Activated naive CD8-positive, alpha-beta T cell treated with anti-CD3 and anti-CD28 coated beads, Interleukin-2, amount 50 U/mL, for 16 hours (primary cell): Measurements from ENCODE around the gene PLXNA2.

Experiments
- DNase-seq: peaks from one replicate; pipeline ENCODE4 v3.0.0-alpha.2; 2020; ENCODE audit warnings: low read depth, low spot score

The PLXNA2 gene

GRCh38 chr1:208179263-208179816 lies 64.8 kb downstream of the PLXNA2 start:
- no peak for DNase-seq

GRCh38 chr1:208178091-208178529 lies 66.1 kb downstream of the PLXNA2 start:
- DNase-seq: no peak

DNA sequence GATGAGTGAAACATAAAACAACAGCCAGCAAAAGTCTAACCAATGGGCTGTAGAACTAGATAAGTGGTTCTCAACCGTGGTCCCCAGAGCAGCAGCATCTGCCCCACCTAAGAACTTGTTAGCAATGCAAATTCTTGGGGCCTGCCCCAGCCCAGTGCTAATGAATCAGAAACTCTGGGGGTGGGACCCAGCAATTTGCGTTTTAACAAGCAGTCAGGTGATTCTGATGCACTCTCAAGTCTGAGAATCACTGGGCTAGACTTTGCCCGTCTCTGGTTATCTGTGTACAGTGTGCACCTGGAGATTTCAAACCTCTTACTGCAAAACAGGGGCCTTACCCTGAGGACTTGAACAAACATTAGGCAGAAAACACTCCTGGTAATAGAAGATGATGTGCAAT lies 66.5 kb downstream of the PLXNA2 start:
- DNase-seq: no peak

GRCh38 chr1:208176649-208177048 lies 67.5 kb downstream of the PLXNA2 start:
- no peak for DNase-seq

- no peak for DNase-seq
Measured at GRCh38 chr1:208175508-208175895, 68.7 kb downstream of the PLXNA2 start.

GRCh38 chr1:208174731-208175507 lies 69.3 kb downstream of the PLXNA2 start:
- no peak for DNase-seq

DNA sequence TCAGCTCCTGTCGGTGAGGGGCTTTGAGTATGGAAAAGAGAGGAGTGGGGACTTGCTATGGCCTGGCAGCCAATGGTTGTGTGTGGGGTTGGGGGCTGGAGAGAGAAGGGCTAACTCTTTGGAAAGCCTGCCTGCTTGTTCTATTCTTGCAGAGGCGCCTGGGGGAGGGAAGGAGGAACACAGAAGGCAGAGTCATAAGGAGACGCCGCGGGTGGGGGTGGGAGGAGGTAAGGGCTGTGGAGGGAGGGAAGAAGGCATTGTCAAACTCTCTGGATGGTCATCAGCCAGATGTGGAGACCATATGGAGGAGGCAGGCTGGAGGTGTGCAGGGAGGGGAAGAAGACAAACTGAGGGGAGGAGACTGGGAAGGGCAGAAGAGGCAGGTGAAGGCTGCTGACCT lies 70.0 kb downstream of the PLXNA2 start:
- no peak for DNase-seq

DNA sequence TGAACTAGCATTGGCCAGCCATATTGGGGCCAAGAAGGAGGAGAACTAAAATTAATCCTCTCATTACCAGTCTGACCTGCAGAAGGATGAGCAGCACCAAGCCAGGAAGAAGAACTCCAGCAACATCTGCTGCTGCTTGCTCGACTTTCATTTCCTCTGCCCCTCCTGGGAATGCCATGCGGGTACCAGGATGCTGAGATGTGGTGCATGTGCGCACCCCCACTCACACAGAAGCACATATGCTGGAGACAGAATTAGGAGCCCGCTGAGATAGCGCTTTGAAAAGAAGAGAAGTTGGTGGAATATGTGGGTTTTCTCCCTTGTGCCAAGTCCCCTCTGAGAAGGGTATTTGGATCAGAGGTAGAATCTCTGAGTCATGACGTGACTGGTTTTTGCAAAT lies 70.4 kb downstream of the PLXNA2 start:
- no peak for DNase-seq

- DNase-seq: no peak
Measured at GRCh38 chr1:208172423-208173145, 71.6 kb downstream of the PLXNA2 start.

GRCh38 chr1:208171616-208172422 lies 72.4 kb downstream of the PLXNA2 start:
- DNase-seq: no peak

GRCh38 chr1:208170252-208170651 lies 73.9 kb downstream of the PLXNA2 start:
- no peak for DNase-seq

DNA sequence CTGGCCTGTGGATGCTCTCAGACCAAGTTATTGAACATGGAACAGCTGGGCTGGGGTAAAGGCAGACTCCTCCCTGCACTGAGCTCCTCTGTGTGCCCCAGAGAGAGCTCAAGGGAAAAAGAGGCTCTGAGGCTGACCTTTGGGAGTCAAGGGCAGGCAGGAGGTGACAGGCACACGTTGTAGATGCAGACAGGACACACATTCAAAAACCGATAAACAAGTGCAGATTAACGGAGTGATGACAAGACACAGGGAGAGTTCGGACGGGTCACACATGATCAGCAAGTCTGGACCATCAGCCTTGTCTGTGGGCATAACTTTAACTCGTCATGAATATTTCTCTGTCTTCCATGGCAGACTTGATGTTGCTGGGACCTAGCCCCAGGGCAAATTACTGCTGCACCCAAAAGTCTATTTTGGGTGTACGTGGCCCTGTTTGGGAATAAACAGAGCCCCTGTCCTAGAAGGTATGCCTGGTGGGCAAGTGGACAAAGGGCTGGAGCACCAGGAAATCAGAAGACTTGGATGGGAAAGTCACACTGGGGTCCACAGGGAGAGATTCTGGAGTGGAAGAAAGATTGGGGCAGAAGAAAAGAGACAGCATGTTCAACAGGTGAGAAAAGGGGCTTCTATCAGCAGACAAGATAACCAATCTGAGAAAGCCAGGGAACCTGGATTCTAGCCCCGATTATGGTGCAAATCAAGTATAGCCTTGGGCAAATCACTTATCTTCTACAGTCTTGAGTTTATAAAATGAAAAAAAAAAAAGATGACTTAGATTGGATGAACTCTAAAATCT lies 74.9 kb downstream of the PLXNA2 start:
- DNase-seq: no peak

DNA sequence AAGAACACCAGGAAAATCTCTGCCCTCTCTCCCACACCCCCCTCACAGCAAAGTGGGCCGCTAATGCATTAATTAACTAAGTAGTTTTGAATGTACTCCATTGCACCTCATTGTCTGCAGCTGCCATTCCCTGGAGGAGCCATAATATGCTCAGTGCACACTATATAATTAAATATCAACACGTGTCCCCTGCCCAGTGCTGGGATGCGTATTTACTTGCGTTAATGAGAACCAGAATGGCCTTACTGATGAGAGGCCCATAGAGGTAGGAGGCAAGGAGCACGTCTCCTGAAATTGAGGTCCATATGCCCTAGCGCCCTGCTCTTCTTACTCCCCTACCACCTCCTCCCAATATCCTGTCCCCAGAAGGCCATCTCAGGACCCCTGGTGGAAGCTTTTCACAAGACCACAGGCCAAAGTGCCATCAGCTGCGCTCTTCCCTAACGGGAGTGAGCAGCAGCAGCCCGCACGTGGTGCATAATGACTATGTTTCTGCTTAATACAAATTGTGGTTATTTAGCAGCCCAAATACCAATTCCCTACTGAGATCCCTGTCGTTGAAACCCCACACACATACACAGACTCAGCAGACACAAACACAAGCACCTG lies 76.8 kb downstream of the PLXNA2 start:
- DNase-seq: no peak

- no peak for DNase-seq
Measured at GRCh38 chr1:208166340-208167138, 77.6 kb downstream of the PLXNA2 start.

- no peak for DNase-seq
Measured at GRCh38 chr1:208165659-208166058, 78.5 kb downstream of the PLXNA2 start.

GRCh38 chr1:208164609-208165008 lies 79.6 kb downstream of the PLXNA2 start:
- DNase-seq: no peak

DNA sequence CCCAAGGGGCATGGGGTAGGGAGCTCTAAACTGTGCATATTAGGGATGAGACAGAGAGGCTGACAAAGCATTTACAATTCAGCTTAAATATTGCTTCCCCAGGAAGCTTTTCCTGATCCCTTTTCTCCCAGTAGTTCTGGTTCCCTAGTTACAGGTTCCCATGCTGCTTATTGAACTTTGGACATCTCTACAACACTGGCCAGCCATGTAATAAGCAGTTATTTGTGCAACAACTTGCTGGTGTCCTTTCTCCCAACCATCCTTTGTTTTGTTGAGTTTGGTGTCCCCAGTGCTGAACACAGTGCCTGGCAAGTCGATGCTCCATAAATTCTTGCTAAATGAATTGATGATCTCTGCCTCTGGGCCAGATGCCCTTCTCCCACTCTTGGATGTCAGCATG lies 80.6 kb downstream of the PLXNA2 start:
- no peak for DNase-seq

- no peak for DNase-seq
Measured at GRCh38 chr1:208162903-208163302, 81.3 kb downstream of the PLXNA2 start.

DNA sequence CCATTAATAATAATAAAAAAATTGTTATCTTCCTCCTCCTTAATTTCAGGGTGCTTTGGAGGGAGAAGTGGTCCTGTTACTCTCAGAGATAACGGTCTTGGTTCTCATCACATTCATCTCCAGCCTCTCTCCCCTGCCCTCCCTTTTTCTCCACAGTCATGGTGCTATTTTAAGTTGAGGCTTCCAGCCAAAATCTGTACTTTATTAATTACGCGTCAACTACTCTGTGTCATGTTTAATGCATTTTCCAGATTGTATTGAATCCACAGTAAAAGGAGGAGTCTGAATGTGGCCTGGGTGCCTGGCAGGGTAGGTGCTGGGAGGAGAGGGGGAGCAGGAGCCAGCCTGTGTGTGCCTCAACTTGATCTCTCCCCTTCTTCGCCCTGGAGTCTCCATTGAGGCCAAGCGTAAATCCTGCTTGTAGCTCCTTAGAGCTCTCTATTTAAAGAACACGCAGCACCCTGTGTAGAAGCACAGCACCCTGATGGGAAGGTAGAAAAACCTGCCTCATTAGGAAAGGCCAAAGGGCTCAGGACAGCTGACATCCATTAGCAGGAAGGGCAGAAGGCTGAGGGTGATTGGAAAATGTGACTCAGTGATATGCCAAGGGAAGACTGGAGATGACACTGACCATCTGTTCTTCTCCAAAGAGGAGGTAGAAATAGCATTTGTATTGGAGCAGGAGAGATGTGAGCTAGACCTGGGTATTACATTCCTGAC lies 82.4 kb downstream of the PLXNA2 start:
- DNase-seq: no peak
